HCT116 (cell line): ENCODE results near the gene TTYH3.

Source experiments
- EZH2 ChIP-seq: fragments of 200-600 bp; sonication (generic); IDR thresholded peaks from 2 replicates; pipeline ENCODE4 v1.6.1; 2017; ENCODE audit warnings: antibody characterized with exemption, mixed run types
- JUND ChIP-seq: IDR thresholded peaks from 2 replicates; pipeline ENCODE4 v1.6.1; 2012
- POLR2A ChIP-seq: IDR thresholded peaks from 2 replicates; pipeline ENCODE4 v1.7.0; 2011; ENCODE audit warnings: borderline replicate concordance; ENCODE audit not compliant: insufficient read depth, insufficient read length; ENCODE audit errors: extremely low read depth
- POLR2AphosphoS5 ChIP-seq: IDR thresholded peaks from 2 replicates; pipeline ENCODE4 v1.6.1; 2011; ENCODE audit warnings: mild to moderate bottlenecking, low read depth, low read length, moderate library complexity
- SIN3A ChIP-seq: IDR thresholded peaks from 2 replicates; pipeline ENCODE4 v1.6.1; 2012; ENCODE audit warnings: low read depth
- ZFX ChIP-seq: fragments of 450-650 bp; IDR thresholded peaks from 2 replicates; pipeline ENCODE4 v1.6.1; 2017
- ZNF274 ChIP-seq: fragments of 200-500 bp; sonication (Bioruptor generic); IDR thresholded peaks from 2 replicates; pipeline ENCODE4 v1.6.1; 2014; ENCODE audit warnings: mild to moderate bottlenecking, low read depth, low read length, inconsistent platforms

- no peak for TF ChIP-seq JUND
- TF ChIP-seq EZH2: no peak
- TF ChIP-seq POLR2AphosphoS5: no peak
- TF ChIP-seq SIN3A: no peak
- TF ChIP-seq ZNF274: no peak
- TF ChIP-seq POLR2A: no peak
- no peak for TF ChIP-seq ZFX
Observed at GRCh38 chr7:2604608-2605174, 27.1 kb upstream of the TTYH3 start.
